Testis (tissue), 3 donors: ENCODE data around the gene BBS4. TPM values are rescaled to one million over a fixed set of nuclear protein-coding genes. Genes with fewer than 3 reads are reported as not detected.

Experiments used
- DNase-seq: peaks from one replicate; pipeline ENCODE4 v3.0.0-alpha.2; 2019
- H3K27ac ChIP-seq, 2 donors: fragments of 200-600 bp; sonication (generic); one replicate each; pipeline ENCODE4 v1.5.1; 2019
- H3K27me3 ChIP-seq: fragments of 200-600 bp; sonication (generic); one replicate; pipeline ENCODE4 v1.5.1; 2019
- H3K36me3 ChIP-seq: fragments of 200-600 bp; sonication (generic); one replicate; pipeline ENCODE4 v1.5.1; 2017; ENCODE audit warnings: low read depth; ENCODE audit errors: missing control alignments
- H3K4me1 ChIP-seq: fragments of 200-600 bp; sonication (generic); one replicate; pipeline ENCODE4 v1.5.1; 2019
- H3K4me3 ChIP-seq, 2 donors: fragments of 200-600 bp; sonication (generic); one replicate each; pipeline ENCODE4 v1.5.1; 2017 to 2019
- H3K9me3 ChIP-seq: fragments of 200-600 bp; sonication (generic); one replicate; pipeline ENCODE4 v1.5.1; 2017
- POLR2A ChIP-seq: fragments of 450-650 bp; IDR thresholded peaks from one replicate; pipeline ENCODE4 v1.6.1; 2017; ENCODE audit warnings: antibody characterized with exemption, mild to moderate bottlenecking, moderate library complexity
- WGBS, 2 donors: methylation state at CpG; one replicate each; pipeline ENCODE4 v1.1.5; 2018; 5-methylcytosine and 5-hydroxymethylcytosine counted together
- intact Hi-C: fragments of 100-400 bp; cut with DNase I; formaldehyde crosslinking; loops from one replicate; pipeline ENCODE4 v1.15.1; 2023; ENCODE audit warnings: low total_unique reads
- polyA plus RNA-seq: library from polyadenylated mRNA; stranded (reverse); fragments of 350-450 nt; fragmentation: Illumina TruSeq; extraction: RNeasy Lipid Tissue Mini Kit (QIAGEN cat#74804); gene quantifications from one replicate; pipeline ENCODE4 v1.2.3, GENCODE V29; 2014; ENCODE audit warnings: low read depth, low replicate concordance; ENCODE audit not compliant: insufficient read depth
- total RNA-seq, 2 donors: library from RNA; depleted of rRNA; stranded (reverse); fragments of >200 nt; gene quantifications; one replicate each; pipeline ENCODE4 v1.2.3, GENCODE V29; 2016
- TF ChIP-seq, protein P1 (sequence below), 3 experiments: fragments of 450-650 bp in 2 of 3; fragments of 200-600 bp in 1 of 3; sonication (generic) in 1 of 3; IDR thresholded peaks; one replicate each; pipeline ENCODE4 v1.5.1; 2016 to 2019; ENCODE audit warnings: antibody characterized with exemption in 3 of 3, mild to moderate bottlenecking in 2 of 3, moderate library complexity in 1 of 3

BBS4 gene
- total and polyA plus RNA-seq, 3 donors from 2014 or later = 48.7 to 83.9 (median 50.7) TPM

DNA sequence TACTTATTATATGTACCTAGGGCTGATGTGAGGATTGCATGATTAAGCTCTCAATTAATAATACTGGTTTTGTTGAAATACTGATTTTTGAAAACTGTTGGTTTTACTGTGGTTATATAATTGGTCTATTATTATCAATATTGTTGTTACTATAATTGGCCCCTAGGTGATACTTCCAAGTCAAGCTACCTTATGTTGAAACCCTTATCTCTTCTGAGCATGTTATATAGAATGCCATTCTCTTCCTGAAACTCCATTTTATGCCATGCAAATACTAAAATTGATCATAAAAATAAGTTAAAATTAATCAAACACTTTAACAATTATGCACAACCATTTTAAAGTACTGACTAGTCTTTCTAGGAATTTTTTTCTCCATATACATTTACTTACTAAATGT is 46.1 kb downstream of the BBS4 start:
- intact Hi-C loops = no loop called here
- H3K4me1 ChIP-seq = no peaks in the 10 kb centered on the region
- H3K27me3 ChIP-seq = no peaks in the 10 kb centered on the region
- DNase-seq = no peak
- H3K36me3 ChIP-seq = no peaks in the 10 kb centered on the region
- no peak overlapping the region for H3K27ac ChIP-seq
- no peaks in the 10 kb centered on the region for H3K9me3 ChIP-seq
- TF ChIP-seq POLR2A = no peak
- TF ChIP-seq, protein P1, sequence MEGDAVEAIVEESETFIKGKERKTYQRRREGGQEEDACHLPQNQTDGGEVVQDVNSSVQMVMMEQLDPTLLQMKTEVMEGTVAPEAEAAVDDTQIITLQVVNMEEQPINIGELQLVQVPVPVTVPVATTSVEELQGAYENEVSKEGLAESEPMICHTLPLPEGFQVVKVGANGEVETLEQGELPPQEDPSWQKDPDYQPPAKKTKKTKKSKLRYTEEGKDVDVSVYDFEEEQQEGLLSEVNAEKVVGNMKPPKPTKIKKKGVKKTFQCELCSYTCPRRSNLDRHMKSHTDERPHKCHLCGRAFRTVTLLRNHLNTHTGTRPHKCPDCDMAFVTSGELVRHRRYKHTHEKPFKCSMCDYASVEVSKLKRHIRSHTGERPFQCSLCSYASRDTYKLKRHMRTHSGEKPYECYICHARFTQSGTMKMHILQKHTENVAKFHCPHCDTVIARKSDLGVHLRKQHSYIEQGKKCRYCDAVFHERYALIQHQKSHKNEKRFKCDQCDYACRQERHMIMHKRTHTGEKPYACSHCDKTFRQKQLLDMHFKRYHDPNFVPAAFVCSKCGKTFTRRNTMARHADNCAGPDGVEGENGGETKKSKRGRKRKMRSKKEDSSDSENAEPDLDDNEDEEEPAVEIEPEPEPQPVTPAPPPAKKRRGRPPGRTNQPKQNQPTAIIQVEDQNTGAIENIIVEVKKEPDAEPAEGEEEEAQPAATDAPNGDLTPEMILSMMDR (IDR thresholded peaks at IDR 0.05) = no peak
- H3K4me3 ChIP-seq = no peak overlapping the region

DNA sequence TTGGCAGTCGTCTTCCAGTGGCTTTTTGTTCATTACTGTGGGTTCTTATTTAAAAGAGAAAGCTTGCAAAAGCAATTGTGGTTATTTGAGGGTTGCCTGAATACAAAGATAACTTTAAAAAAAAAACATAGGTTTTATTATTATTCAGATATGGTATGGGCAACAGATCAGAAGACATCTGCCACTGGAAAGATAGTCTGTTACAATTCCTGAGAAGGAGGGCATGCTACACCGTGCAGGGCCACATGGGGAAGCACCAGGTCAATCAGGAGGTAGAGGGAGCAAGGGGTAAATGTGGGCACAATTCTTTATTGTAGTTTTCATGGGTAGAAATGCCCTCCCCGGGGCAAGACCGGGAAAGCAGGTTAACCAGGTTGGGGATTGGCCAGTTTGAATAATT is 46.5 kb downstream of the BBS4 start:
- Histone ChIP-seq H3K36me3 (no peaks in the 10 kb centered on the region), H3K27ac (no peak overlapping the region), H3K4me3 (no peak overlapping the region), H3K27me3 (no peaks in the 10 kb centered on the region), H3K9me3 (no peaks in the 10 kb centered on the region), H3K4me1 (no peaks in the 10 kb centered on the region)
- no peak for DNase-seq
- 82 to 87% methylated on average over 4 of the region's 4 CpGs for WGBS, 2 donors
- intact Hi-C loops = no loop called here
- TF ChIP-seq, protein P1 (IDR thresholded peaks at IDR 0.05) = no peak
- TF ChIP-seq POLR2A = no peak

DNA sequence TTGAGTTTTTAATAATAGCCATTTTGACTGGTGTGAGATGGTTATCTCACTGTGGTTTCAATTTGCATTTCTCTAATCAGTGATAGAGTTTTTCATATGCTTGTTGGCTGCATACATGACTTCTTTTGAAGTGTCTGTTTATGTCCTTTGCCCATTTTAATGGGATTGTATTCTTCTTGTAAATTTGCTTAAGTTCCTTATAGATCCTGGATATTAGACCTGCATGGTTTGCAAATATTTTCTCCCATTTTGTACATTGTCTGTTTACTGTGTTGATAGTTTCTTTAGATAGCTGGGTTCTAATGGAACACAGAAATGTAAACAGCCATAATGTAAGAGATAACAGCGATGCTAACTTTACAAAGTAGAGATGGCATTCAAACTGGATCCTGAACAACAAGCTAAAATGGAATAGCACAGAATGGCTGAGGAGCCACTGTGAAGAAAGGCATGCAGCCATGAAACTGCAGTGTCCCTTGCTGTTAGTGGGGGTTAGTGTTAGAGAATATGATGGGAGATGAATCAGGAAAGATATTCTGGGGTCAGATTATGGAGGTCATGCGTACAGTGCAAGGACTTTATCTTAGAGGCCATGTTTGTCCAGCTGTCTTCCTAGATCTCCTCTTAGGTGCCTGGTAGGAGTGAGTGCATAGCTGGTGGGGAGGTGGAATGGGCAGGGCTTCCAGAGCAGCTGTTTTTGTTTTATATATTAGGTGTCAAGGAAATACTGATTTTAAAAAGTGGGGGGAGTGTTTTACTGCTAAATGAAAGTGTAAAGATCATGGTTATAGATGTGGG is 48.1 kb downstream of the BBS4 start:
- H3K36me3 ChIP-seq = no peaks in the 10 kb centered on the region
- no peak for DNase-seq
- 93 to 95% methylated on average over 2 of the region's 2 CpGs for WGBS, 2 donors
- H3K9me3 ChIP-seq = no peaks in the 10 kb centered on the region
- H3K27ac ChIP-seq = no peak overlapping the region
- TF ChIP-seq, protein P1 (IDR thresholded peaks at IDR 0.05) = no peak
- no peak for TF ChIP-seq POLR2A
- no peaks in the 10 kb centered on the region for H3K4me1 ChIP-seq
- no peaks in the 10 kb centered on the region for H3K27me3 ChIP-seq
- H3K4me3 ChIP-seq = no peak overlapping the region
- intact Hi-C loops = no loop called here

DNA sequence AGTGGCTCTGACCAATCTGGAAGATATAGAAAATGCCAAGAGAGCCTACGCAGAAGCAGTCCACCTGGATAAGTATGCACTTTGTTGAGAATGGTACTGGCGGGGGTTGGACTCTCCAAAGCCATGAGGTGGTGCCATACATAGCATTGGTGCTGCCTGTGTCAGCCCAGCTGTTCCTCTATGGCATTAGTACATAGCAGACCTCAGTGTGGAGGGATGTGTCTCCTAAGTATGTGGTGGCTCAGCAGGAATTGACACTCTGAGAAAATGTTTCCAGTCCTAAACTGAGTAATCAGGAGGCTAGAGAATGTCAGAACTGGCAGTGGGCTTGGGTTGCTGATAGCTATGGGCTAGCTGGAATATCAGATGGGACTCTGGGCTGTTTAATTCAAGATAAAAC is 49.1 kb downstream of the BBS4 start:
- Histone ChIP-seq H3K9me3 (no peaks in the 10 kb centered on the region), H3K4me3 (no peak overlapping the region), H3K27me3 (no peaks in the 10 kb centered on the region), H3K36me3 (no peaks in the 10 kb centered on the region), H3K27ac (no peak overlapping the region), H3K4me1 (no peaks in the 10 kb centered on the region)
- intact Hi-C loops = no loop called here
- 93% methylated on average over 2 of the region's 2 CpGs for WGBS, 2 donors
- TF ChIP-seq, protein P1 (IDR thresholded peaks at IDR 0.05) = no peak
- DNase-seq = no peak

DNA sequence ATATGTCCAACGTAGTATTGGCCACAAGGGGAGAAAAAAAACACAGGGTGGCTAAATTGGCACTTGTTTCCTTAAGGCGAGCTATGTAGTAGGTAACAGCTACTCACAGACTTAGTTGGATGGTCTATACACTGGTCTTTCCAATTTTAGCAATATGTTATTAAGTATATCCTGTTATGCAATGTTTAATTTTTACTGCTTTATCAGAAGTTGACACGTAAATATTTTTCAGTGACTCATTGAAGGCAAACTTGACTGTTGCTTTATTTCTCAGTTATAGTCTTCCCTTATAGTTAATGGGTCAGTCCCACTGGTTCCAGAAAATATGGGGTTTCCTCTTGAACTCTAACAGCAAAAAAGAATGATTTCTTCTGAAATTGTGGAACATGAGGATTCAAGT is 51.1 kb downstream of the BBS4 start:
- H3K9me3 ChIP-seq = no peaks in the 10 kb centered on the region
- H3K4me1 ChIP-seq = no peaks in the 10 kb centered on the region
- no peak for DNase-seq
- H3K27ac ChIP-seq = no peak overlapping the region
- no peaks in the 10 kb centered on the region for H3K27me3 ChIP-seq
- no peaks in the 10 kb centered on the region for H3K36me3 ChIP-seq
- WGBS, 2 donors = 90 to 92% methylated on average over 3 of the region's 3 CpGs
- no peak for TF ChIP-seq POLR2A
- TF ChIP-seq, protein P1 (IDR thresholded peaks at IDR 0.05) = no peak
- no peak overlapping the region for H3K4me3 ChIP-seq
- intact Hi-C loops = no loop called here
